GM21576 (cell line): ENCODE data around the gene ISY1.
A peak's percentile ranks its signal among the peaks of the same experiment; 100 is the strongest.
"Not testable (repeated sequence)": the region's sequence is repeated elsewhere in the genome, so short reads cannot be mapped to it uniquely, and the experiment has no call there.

Experiments
- ATAC-seq: cut with Tn5 transposase; IDR thresholded peaks from one replicate; pipeline ENCODE4 v1.9.1; 2021; ENCODE audit warnings: mild to moderate bottlenecking, moderate library complexity; ENCODE audit not compliant: unreplicated experiment

ISY1 gene

DNA sequence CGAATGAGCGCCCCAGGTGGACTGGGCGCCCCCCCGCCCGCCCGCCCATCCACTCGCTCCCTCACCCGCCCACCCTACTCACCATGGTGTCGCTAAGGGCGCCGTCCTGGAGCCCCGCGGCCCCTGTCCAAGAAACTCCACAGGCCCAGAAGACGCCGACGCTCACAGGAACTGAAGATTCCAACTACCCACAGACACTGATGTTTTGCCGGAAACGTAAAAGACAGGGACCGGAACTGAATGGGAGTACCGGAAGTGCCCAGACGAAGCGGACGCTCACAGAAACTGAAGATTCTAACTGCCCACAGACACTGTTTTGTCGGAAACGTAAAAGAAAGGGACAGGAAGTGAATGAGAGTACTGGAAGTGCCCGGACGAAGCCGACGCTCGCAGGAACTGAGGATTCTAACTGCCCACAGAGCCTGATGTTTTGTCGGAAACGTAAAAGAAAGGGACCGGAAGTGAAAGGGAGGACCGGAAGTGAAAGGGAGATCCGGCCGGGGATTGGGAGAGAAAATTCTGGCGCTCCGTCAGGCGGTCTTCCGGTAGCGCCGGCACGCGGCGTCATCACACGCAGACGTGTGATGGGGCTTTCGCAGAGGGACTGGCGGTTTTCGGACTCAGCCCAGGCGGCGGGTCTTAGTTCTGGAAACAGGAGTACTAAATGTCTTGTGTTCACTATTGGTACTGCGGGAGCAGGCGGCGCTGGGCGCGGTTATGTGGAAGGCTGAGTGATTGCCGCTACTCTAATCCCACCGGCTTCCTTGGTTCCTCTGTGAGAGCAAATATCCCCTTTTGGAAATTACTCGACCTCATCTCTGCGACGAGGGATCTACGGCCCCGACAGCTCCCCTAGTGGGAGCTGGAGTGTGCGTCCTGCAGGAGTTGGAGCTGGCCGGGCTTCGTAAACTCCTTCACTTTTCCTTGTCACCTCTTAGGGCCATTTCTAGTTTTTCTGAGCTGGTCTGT lies at the start of gene ISY1:
TSS of gene ISY1 (minus strand) at position 173 of the 969 bp plus-strand sequence. CDS start at position 85, 88 bp downstream.
- peak; percentile 61 for ATAC-seq

- no peak for ATAC-seq
Observed at GRCh38 chr3:129207479-129207878, 46.6 kb upstream of the ISY1 start.

- ATAC-seq: no peak
Observed at GRCh38 chr3:129205109-129205832, 44.4 kb upstream of the ISY1 start.

- ATAC-seq: no peak
Observed at GRCh38 chr3:129204473-129204872, 43.6 kb upstream of the ISY1 start.

GRCh38 chr3:129199366-129199765 lies 38.5 kb upstream of the ISY1 start:
- ATAC-seq: no peak

DNA sequence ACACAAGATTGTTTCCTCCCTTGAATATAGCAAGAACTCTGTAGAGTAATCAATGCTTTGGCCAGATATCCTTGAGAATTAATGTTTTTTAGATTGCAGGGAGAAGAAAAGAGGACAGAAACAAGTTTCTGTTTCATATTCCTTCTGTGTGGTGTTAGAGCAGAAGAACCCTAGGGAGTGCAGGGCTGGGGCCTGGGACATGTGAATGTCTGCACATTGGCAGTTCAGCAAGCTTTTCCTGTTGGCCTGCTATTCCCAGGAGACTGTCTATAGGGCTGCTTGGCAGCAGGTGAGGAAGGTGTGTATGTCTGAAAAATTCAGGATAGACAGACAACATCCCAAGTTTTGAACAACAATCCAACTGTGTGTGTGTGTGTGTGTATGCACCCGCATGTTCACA lies 36.5 kb upstream of the ISY1 start:
- ATAC-seq: no peak

GRCh38 chr3:129196601-129197000 lies 35.7 kb upstream of the ISY1 start:
- ATAC-seq: no peak

DNA sequence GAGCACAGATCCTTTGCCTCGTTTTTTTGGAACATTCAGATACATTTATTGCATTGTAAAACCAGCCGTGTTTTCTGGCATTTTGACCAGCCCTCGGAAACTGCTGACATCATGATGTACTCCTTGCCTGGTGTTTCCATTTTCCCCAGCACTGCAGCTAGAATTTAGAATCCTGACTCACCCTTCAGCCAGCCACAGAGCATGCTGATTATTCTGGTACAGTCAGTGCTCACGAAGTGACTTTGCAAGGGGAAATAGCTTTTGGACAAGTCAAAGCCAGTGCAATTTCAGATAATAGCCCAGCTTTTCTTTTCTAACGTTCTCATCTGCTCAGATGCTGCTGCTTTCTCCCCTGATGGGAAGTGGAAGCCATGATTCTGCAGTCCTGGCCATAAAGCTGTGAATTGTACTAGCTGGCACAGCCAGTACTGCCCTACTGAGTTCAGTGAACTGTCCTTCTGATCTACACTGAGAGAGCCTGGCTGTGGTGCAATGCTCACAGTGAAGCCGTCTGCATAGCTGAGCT lies 34.9 kb upstream of the ISY1 start:
- no peak for ATAC-seq

GRCh38 chr3:129189793-129190192 lies 28.9 kb upstream of the ISY1 start:
- not testable (repeated sequence) for ATAC-seq

GRCh38 chr3:129187857-129188256 lies 27.0 kb upstream of the ISY1 start:
- no peak for ATAC-seq

DNA sequence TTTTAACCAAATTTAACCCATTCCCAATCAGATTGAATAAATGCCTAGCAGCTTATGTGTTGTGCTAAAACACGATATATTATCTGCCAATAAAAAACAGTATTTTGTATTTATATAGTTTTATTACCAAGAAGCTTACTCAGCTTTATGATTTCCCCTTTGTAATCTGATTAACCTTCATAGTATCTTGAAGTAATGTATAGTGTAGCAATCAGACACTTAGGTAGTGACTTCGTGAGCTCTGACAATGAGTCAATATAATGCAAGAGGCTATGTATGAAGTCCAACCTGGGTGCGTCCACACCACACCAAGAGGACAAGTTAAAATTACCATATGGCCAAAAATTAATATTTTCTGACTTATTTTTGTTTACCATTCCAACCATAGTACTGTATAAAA lies 24.9 kb upstream of the ISY1 start:
- no peak for ATAC-seq

DNA sequence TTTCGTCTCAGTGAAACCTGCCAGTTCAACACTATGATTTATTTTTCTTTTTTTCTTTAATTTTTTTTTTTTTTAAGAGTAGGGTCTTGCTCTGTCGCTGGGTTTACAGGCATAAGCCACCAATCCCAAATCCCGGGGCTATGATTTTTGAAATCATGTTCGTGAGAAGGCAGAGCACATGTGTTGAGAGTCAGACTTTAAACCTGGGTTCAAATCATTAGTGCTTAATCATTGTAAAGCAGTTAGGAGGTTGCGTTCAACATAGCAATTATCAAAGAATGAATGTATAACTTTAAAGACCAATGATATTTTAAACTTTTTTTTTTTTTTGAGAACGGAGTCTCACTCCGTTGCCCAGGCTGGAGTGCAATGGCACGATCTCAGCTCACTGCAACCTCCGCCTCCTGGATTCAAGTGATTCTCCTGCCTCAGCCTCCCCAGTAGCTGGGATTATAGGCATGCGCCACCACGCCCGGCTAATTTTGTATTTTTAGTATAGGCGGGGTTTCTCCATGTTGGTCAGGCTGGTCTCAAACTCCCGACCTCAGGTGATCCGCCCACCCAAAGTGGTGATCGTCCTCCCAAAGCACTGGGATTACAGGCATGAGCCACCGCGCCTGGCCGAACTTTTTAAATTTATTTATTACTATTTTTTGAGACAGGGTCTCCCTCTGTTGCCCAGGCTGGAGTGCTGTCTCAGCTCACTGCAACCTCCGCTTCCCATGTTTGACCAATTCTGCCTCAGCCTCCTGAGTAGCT lies 24.1 kb upstream of the ISY1 start:
- not testable (repeated sequence) for ATAC-seq

- no peak for ATAC-seq
Observed at GRCh38 chr3:129184396-129184657, 23.5 kb upstream of the ISY1 start.

DNA sequence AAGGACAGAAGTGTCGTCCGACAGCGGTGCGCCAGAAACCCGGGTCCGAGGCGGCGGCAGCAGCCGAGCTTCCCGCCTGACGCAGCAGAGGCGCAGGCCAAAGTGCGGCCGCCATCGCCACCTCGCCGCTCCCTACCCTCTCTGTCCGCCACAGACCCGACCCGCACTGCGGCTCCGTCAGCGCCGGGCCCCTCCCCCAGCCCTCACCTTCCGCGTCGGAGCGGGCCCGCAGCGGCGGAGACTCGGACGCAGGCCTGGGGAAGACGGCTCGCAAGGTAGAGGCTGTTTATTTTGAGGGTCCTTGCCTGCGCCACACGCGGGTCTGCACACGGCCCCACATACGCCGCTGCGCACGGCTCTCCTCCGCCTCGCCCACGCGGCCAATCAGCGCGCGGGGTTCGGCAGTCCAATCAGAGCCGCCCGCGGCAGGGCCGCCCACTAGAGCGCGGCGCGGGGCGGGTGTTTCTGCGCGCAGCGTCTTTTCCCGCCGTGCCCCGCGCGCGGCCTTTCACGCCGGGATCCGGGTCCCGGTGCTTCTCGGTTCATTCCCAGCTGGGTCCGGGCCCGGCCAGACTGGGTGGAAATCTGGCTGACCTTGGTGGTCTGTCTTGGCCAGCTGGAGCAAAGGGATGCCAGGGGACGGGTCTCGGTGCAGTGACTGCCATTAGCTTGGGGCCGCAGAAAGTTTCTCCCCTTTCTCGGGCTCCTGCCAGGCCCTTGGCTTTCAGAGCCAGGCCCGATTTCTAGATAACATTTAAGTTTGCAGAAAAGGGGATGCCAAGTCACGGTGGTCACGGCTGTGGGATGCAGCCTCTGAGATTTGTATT lies 22.9 kb upstream of the ISY1 start, which contains the start of gene CNBP:
TSS of gene CNBP (minus strand) at position 328 of the 827 bp plus-strand sequence. CDS start 12,139 bp downstream, outside the sequence.
- ATAC-seq: peak; percentile 94

DNA sequence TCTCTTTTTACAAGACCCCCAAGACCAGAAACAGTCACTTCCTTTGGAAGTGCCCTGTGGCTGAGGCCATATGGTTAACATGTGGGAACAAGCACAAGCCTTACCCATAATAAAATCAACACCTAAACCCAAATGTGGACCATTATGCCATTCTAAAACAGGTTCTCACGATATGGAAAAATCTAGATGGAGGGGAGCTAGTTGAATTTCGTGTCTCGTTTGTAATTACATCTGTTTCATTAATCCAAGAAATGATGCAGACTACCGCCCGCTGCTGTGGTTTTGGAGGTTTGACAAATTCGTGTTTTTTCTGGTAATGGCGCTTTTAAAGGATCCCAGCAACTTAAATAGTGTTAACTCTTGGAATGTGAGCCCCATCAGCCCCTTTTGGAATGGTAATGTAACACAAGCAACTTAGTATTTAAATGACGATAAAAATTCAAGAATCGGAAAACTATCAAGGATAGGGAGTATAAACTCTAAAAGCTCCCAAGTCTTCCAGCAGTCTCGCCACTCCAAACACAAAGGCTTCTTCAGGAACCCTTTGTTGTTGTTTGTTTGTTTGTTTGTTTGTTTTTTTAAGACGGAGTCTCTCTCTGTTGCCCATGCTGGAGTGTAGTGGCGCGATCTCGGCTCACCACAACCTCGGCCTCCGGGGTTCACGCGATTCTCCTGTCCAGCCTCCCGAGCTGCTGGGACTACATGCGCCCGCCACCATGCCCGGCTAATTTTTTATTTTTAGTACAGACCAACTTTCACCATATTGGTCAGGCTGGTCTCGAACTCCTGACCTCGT lies 21.7 kb upstream of the ISY1 start:
- no peak for ATAC-seq

- no peak for ATAC-seq
Observed at GRCh38 chr3:129181819-129182218, 21.0 kb upstream of the ISY1 start.

GRCh38 chr3:129180461-129180860 lies 19.6 kb upstream of the ISY1 start:
- ATAC-seq: no peak

DNA sequence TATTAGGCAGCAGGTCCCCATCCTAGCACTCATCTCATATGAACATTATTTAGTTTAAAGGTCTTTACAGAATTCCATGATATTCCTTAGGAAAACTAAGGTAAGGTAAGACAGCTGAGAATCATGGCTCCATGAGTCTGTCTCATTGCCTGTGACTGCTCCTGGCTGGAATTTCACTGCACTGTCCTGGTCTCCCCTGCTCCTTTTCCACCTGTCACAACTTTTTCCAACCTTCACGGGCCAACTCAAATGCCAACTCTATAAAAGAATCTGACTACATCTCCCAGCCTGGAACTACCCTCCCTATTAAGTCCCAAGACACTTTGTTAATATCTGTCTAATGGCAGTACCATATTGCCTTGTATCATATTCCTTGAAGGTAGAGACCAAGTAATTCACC lies 15.2 kb upstream of the ISY1 start:
- no peak for ATAC-seq

DNA sequence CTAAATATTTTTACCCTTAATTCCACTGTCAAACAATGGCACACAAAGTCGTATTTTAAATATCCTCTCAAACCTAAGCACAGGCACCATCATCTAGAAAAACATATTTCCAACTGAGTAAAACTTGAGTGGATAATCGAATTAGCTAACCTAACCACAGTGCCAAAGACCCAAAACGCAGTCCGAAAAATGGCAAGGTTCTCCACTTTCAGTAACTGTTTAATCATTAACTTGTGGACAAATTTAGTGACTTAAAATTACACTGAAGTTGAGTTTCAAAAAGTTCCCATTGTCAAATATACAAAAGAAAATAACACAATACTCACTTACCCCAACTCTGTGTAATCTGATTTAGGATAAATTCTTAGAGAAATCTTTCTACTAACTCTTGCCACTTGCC lies 12.9 kb upstream of the ISY1 start:
- no peak for ATAC-seq
